Thyroid gland (tissue), 4 donors: Measurements from ENCODE around the gene CCDC178. TPM values are rescaled to one million over a fixed set of nuclear protein-coding genes. Genes with fewer than 3 reads are reported as not detected.

Source experiments
- DNase-seq, 2 donors: peaks; one replicate each; pipeline ENCODE4 v3.0.0-alpha.2; 2019
- H3K27ac ChIP-seq, 3 donors: fragments of 200-600 bp; sonication (generic); 1 replicate in 2 of 3; 2 replicates in 1 of 3; pipeline ENCODE4 v1.5.1; 2016 to 2019; ENCODE audit warnings: mild to moderate bottlenecking in 1 of 3, moderate library complexity in 1 of 3
- H3K27me3 ChIP-seq: fragments of 200-600 bp; sonication (generic); one replicate; pipeline ENCODE4 v1.5.1; 2019
- H3K36me3 ChIP-seq, 2 donors: fragments of 200-600 bp; sonication (generic); one replicate each; pipeline ENCODE4 v1.5.1; 2016 to 2019
- H3K4me1 ChIP-seq, 2 donors: fragments of 200-600 bp; sonication (generic); one replicate each; pipeline ENCODE4 v1.5.1; 2017 to 2019
- H3K4me3 ChIP-seq, 3 donors: fragments of 200-600 bp; sonication (generic); replicated peaks in 1 of 3; 1 replicate in 2 of 3; 2 replicates in 1 of 3; pipeline ENCODE4 v1.5.1; 2016; ENCODE audit warnings: mild to moderate bottlenecking in 1 of 3
- H3K9me3 ChIP-seq: fragments of 200-600 bp; sonication (generic); one replicate; pipeline ENCODE4 v1.5.1; 2017
- POLR2A ChIP-seq, 2 donors: fragments of 450-650 bp; IDR thresholded peaks; one replicate each; pipeline ENCODE4 v1.6.1; 2017; ENCODE audit warnings: antibody characterized with exemption in 2 of 2, mild to moderate bottlenecking in 2 of 2, moderate library complexity in 1 of 2
- WGBS, 2 donors: methylation state at CpG; one replicate each; pipeline ENCODE4 v1.1.5; 2017; 5-methylcytosine and 5-hydroxymethylcytosine counted together
- intact Hi-C: fragments of 100-400 bp; cut with DNase I; formaldehyde crosslinking; loops from one replicate; pipeline ENCODE4 v1.15.1; 2023
- total RNA-seq, 4 donors: library from RNA; depleted of rRNA; stranded (reverse); fragments of >200 nt; gene quantifications; one replicate each; pipeline ENCODE4 v1.2.3, GENCODE V29; 2016
- TF ChIP-seq, protein P1 (sequence below), 6 experiments: fragments of 200-600 bp in 3 of 6; fragments of 450-650 bp in 3 of 6; sonication (generic) in 3 of 6; IDR thresholded peaks; one replicate each; pipeline ENCODE4 v1.5.1; 2016 to 2019; ENCODE audit warnings: antibody characterized with exemption in 6 of 6, mild to moderate bottlenecking in 2 of 6, inconsistent platforms in 1 of 6, moderate library complexity in 1 of 6

Gene CCDC178
- total RNA-seq, 4 donors from 2014 or later: 1.4 to 3.1 (median 1.7) TPM; not detected in 1

DNA sequence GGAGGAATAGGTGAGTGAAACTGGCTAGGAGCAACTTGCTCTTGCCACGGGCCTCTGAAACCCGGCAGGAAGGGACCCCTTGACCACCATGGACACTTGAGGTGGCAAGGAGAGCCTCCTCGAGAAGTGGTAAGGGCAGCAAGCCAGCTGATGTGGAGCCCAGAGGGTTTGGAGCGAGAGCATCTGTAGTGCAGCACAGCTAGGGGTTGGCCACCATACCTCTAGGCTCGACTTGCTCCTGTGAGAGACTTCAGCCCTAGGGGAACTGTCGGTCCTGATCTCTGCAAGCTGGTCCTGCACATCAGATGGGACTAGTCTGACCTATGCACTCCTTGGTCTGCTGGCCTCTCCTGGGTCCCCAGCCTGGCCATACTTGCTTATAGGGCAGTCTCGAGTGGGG, 158.4 kb downstream of the CCDC178 start:
- TF ChIP-seq, protein P1, sequence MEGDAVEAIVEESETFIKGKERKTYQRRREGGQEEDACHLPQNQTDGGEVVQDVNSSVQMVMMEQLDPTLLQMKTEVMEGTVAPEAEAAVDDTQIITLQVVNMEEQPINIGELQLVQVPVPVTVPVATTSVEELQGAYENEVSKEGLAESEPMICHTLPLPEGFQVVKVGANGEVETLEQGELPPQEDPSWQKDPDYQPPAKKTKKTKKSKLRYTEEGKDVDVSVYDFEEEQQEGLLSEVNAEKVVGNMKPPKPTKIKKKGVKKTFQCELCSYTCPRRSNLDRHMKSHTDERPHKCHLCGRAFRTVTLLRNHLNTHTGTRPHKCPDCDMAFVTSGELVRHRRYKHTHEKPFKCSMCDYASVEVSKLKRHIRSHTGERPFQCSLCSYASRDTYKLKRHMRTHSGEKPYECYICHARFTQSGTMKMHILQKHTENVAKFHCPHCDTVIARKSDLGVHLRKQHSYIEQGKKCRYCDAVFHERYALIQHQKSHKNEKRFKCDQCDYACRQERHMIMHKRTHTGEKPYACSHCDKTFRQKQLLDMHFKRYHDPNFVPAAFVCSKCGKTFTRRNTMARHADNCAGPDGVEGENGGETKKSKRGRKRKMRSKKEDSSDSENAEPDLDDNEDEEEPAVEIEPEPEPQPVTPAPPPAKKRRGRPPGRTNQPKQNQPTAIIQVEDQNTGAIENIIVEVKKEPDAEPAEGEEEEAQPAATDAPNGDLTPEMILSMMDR (IDR thresholded peaks at IDR 0.05): no peak
- H3K27me3 ChIP-seq: no peaks in the 10 kb centered on the region
- intact Hi-C loops: no loop called here
- no peaks in the 10 kb centered on the region for H3K9me3 ChIP-seq
- H3K27ac ChIP-seq: no peak overlapping the region
- no peak for DNase-seq
- no peak overlapping the region for H3K4me3 ChIP-seq
- no peaks in the 10 kb centered on the region for H3K36me3 ChIP-seq
- no peaks in the 10 kb centered on the region for H3K4me1 ChIP-seq
- WGBS, 2 donors: 85 to 88% methylated on average over 6 of the region's 7 CpGs

DNA sequence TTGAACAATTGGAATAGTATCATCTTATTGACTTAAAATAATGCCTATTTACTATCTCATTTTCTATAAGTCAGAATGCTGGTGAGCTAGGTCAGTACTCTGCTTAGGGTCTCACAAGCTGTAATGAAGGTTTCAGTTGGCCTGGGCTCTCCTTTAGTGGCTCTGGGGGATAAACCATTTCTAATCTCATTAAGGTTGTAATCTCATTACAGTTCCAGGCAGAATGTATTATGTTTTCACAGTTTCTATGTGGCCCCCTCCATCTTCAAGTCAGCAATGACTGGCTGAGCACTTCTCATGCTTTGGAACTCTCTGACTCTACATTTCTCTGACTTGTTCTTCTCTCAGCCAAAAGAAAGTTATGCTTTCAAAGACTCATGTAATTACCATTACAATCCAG, 163.1 kb downstream of the CCDC178 start:
- Histone ChIP-seq H3K27ac (no peak overlapping the region), H3K4me1 (no peaks in the 10 kb centered on the region), H3K36me3 (no peaks in the 10 kb centered on the region), H3K9me3 (no peaks in the 10 kb centered on the region), H3K27me3 (no peaks in the 10 kb centered on the region), H3K4me3 (no peak overlapping the region)
- intact Hi-C loops: no loop called here
- TF ChIP-seq, protein P1 (IDR thresholded peaks at IDR 0.05): no peak
- TF ChIP-seq POLR2A (IDR thresholded peaks at IDR 0.05): no peak
- no peak for DNase-seq

DNA sequence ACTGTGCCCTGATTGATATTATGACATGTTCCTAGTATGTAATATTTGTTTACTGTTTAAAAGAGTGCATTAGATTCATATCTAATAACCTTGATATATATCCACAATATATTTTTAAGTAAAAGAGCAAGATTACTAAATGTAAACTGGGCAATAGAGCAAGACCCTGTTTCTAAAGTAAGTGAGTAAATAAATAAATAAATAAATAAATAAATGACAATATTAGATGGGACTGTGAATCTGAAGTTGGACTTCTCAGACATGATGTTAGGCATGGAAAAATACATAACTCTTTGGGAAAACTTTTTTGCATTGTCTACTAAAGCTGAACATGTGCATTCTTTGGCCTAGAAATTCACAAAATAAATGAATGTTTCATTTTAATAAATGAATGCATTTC, 164.7 kb downstream of the CCDC178 start:
- Histone ChIP-seq H3K27ac (no peak overlapping the region), H3K27me3 (no peaks in the 10 kb centered on the region), H3K4me3 (no peak overlapping the region), H3K36me3 (no peaks in the 10 kb centered on the region), H3K9me3 (no peaks in the 10 kb centered on the region), H3K4me1 (no peaks in the 10 kb centered on the region)
- no peak for DNase-seq
- intact Hi-C loops: no loop called here
- TF ChIP-seq, protein P1 (IDR thresholded peaks at IDR 0.05): no peak
- TF ChIP-seq POLR2A (IDR thresholded peaks at IDR 0.05): no peak

DNA sequence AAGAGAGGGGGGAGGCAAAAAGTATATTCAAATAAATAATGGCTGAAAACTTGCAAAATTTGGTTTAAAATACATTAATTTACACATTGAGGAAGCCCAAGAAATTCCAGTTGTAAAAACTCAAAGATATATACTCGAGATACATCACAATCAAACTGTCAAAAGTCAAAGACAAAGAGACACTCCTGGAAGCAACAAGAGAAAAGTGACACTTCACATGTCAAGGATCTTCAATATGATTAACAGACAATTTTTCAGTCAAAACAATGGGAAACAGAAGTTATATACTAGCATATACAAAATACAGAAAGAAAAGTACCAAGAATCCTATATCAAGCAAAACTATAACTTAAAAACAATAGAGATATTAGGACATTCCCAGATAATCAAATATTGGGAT, 170.2 kb downstream of the CCDC178 start:
- H3K4me1 ChIP-seq: no peaks in the 10 kb centered on the region
- WGBS, 2 donors: 58 to 60% methylated on average over 1 of the region's 1 CpG
- H3K4me3 ChIP-seq: no peak overlapping the region
- no peaks in the 10 kb centered on the region for H3K27me3 ChIP-seq
- no peaks in the 10 kb centered on the region for H3K36me3 ChIP-seq
- no peak for DNase-seq
- intact Hi-C loops: no loop called here
- no peak for TF ChIP-seq POLR2A (IDR thresholded peaks at IDR 0.05)
- TF ChIP-seq, protein P1 (IDR thresholded peaks at IDR 0.05): no peak
- no peaks in the 10 kb centered on the region for H3K9me3 ChIP-seq
- H3K27ac ChIP-seq: no peak overlapping the region

DNA sequence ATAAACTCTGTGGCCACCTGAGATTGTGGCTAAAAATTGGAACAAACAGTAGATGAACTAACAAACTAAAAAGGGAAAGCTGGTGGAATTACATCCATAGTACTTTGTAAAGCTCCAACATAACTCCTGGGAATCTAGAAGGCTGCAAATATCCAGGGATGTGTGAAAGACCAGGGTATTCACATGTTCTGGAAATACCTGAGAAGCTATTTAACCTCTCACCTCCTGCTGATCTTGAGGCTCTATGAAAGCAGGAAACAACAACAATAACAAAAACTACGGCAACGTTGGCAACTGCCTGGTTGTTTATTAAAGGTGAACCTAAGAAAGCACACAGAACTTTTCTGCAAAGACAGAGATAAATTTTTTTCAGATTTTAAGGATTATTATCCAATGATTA, 171.3 kb downstream of the CCDC178 start:
- no peaks in the 10 kb centered on the region for H3K4me1 ChIP-seq
- H3K9me3 ChIP-seq: no peaks in the 10 kb centered on the region
- DNase-seq: no peak
- no peaks in the 10 kb centered on the region for H3K36me3 ChIP-seq
- 9 to 15% methylated on average over 2 of the region's 2 CpGs for WGBS, 2 donors
- H3K4me3 ChIP-seq: no peak overlapping the region
- no peak overlapping the region for H3K27ac ChIP-seq
- TF ChIP-seq, protein P1 (IDR thresholded peaks at IDR 0.05): no peak
- TF ChIP-seq POLR2A (IDR thresholded peaks at IDR 0.05): no peak
- H3K27me3 ChIP-seq: no peaks in the 10 kb centered on the region
- intact Hi-C loops: no loop called here
